ENCODE results near the gene DHX29. TPM values are rescaled to one million over a fixed set of nuclear protein-coding genes. Genes with fewer than 3 reads are reported as not detected.
A peak's percentile ranks its signal among the peaks of the same experiment; 100 is the strongest.

DHX29 gene
- total RNA-seq, 1 donor from 2014 or later, result 25.1 TPM

GRCh38 chr5:55232985-55233928 is 74.2 kb downstream of the DHX29 start, which contains the start of gene CCNO:
CCNO (minus strand) TSS chr5:55233608; CDS start chr5:55233523, 85 bp downstream.
- H3K4me3 Mint-ChIP-seq (ENCODE audit: low read depth), result peak within 1 kb of the TSS; percentile 77
- peak; percentile 13 for TF ChIP-seq CTCF (IDR thresholded peaks at IDR 0.05; ENCODE audit: unreplicated experiment)
- no peaks in the 10 kb centered on the region for H3K36me3 Mint-ChIP-seq (ENCODE audit: insufficient read depth)
- peak within 1 kb of the TSS; percentile 73 for H3K27ac Mint-ChIP-seq
- DNase-seq (ENCODE audit: low spot score, unreplicated experiment), result peak; percentile 62
- H3K27me3 Mint-ChIP-seq, result peaks cover 72% of the 10 kb centered on the region
- peaks cover 14% of the 10 kb centered on the region for H3K4me1 Mint-ChIP-seq (ENCODE audit: low read depth)
- H3K9me3 Mint-ChIP-seq (ENCODE audit: low read depth), result no peaks in the 10 kb centered on the region

- Mint-ChIP-seq H3K4me3 (ENCODE audit: low read depth) (peak overlapping the region; percentile 77), H3K36me3 (ENCODE audit: insufficient read depth) (no peaks in the 10 kb centered on the region), H3K27me3 (peaks cover 80% of the 10 kb centered on the region), H3K4me1 (ENCODE audit: low read depth) (peaks cover 20% of the 10 kb centered on the region), H3K9me3 (ENCODE audit: low read depth) (no peaks in the 10 kb centered on the region), H3K27ac (no peak overlapping the region)
- DNase-seq (ENCODE audit: low spot score, unreplicated experiment), result peak; percentile 17
- TF ChIP-seq CTCF (IDR thresholded peaks at IDR 0.05; ENCODE audit: unreplicated experiment), result no peak
Measured at GRCh38 chr5:55232271-55232984, 75.1 kb downstream of the DHX29 start.

GRCh38 chr5:55231919-55232270 is 75.6 kb downstream of the DHX29 start:
- TF ChIP-seq CTCF (IDR thresholded peaks at IDR 0.05; ENCODE audit: unreplicated experiment), result no peak
- Mint-ChIP-seq H3K27ac (no peak overlapping the region), H3K4me3 (ENCODE audit: low read depth) (peak overlapping the region; percentile 77), H3K36me3 (ENCODE audit: insufficient read depth) (no peaks in the 10 kb centered on the region), H3K4me1 (ENCODE audit: low read depth) (peaks cover 20% of the 10 kb centered on the region), H3K9me3 (ENCODE audit: low read depth) (no peaks in the 10 kb centered on the region), H3K27me3 (peaks cover 80% of the 10 kb centered on the region)
- no peak for DNase-seq (ENCODE audit: low spot score, unreplicated experiment)

GRCh38 chr5:55231029-55231918 is 76.2 kb downstream of the DHX29 start:
- peak; percentile 29 for DNase-seq (ENCODE audit: low spot score, unreplicated experiment)
- no peak for TF ChIP-seq CTCF (IDR thresholded peaks at IDR 0.05; ENCODE audit: unreplicated experiment)
- peaks cover 76% of the 10 kb centered on the region for H3K27me3 Mint-ChIP-seq
- peak overlapping the region; percentile 24 for H3K4me3 Mint-ChIP-seq (ENCODE audit: low read depth)
- peak overlapping the region; percentile 45 for H3K27ac Mint-ChIP-seq
- peaks cover 20% of the 10 kb centered on the region for H3K4me1 Mint-ChIP-seq (ENCODE audit: low read depth)
- H3K9me3 Mint-ChIP-seq (ENCODE audit: low read depth), result no peaks in the 10 kb centered on the region
- H3K36me3 Mint-ChIP-seq (ENCODE audit: insufficient read depth), result no peaks in the 10 kb centered on the region
